ENCODE results near the gene MUC5AC. TPM values are rescaled to one million over a fixed set of nuclear protein-coding genes. Genes with fewer than 3 reads are reported as not detected.
A peak's percentile ranks its signal among the peaks of the same experiment; 100 is the strongest.

Gene MUC5AC
- total RNA-seq, 1 experiment from 2014 or later, result under 0.01 TPM

- TF ChIP-seq E2F1 (CRISPR knock-in tag; IDR thresholded peaks at IDR 0.05), result no peak
These were observed 6.1 kb upstream of the MUC5AC start (continued) for GRCh38 chr11:1151366-1152315.

- POLR2A ChIA-PET, result interaction anchor here (0.5 kb wide), 1 partner anchor 216 kb away, joined by 3 read pairs; no protein-coding TSS in a partner anchor
- DNase-seq (ENCODE audit: low spot score) (peak; percentile 12), ATAC-seq (no peak)
- Mint-ChIP-seq H3K36me3 (peaks cover 2% of the 10 kb centered on the region), H3K27ac (no peak overlapping the region), H3K4me1 (no peaks in the 10 kb centered on the region), H3K27me3 (ENCODE audit: low read depth) (no peaks in the 10 kb centered on the region), H3K9me3 (peaks cover 10% of the 10 kb centered on the region), H3K4me3 (no peak overlapping the region)
- CTCF ChIA-PET, result no interaction called here
- TF ChIP-seq OVOL2 (CRISPR knock-in tag; IDR thresholded peaks at IDR 0.05; ENCODE audit: borderline replicate concordance) (no peak), FOXP1 (CRISPR knock-in tag; IDR thresholded peaks at IDR 0.05; ENCODE audit: borderline replicate concordance) (no peak), AR (CRISPR knock-in tag; IDR thresholded peaks at IDR 0.05) (no peak)
These were observed 5.2 kb upstream of the MUC5AC start for GRCh38 chr11:1152316-1153104.

GRCh38 chr11:1153105-1153950, 4.4 kb upstream of the MUC5AC start:
- no peak overlapping the region for H3K4me3 Mint-ChIP-seq
- H3K27me3 Mint-ChIP-seq (ENCODE audit: low read depth), result no peaks in the 10 kb centered on the region
- TF ChIP-seq NR3C1 (CRISPR knock-in tag; conservative IDR thresholded peaks at IDR 0.05; ENCODE audit: low read depth) (no peak), ATF6 (CRISPR knock-in tag; IDR thresholded peaks at IDR 0.05) (no peak), ARID4B (CRISPR knock-in tag; IDR thresholded peaks at IDR 0.05; ENCODE audit: borderline replicate concordance) (no peak), ATF2 (CRISPR knock-in tag; IDR thresholded peaks at IDR 0.05; ENCODE audit: borderline replicate concordance, low read depth) (no peak), IRF2 (CRISPR knock-in tag; IDR thresholded peaks at IDR 0.05; ENCODE audit: borderline replicate concordance, low read depth) (no peak), GTF2I (CRISPR knock-in tag; conservative IDR thresholded peaks at IDR 0.05) (no peak), ZNF138 (CRISPR knock-in tag; conservative IDR thresholded peaks at IDR 0.05) (no peak), ZNF219 (CRISPR knock-in tag; IDR thresholded peaks at IDR 0.05; ENCODE audit: borderline replicate concordance) (no peak), ZNF423 (CRISPR knock-in tag; IDR thresholded peaks at IDR 0.05) (peak; percentile 68)
- no peak overlapping the region for H3K27ac Mint-ChIP-seq
- CTCF ChIA-PET, result no interaction called here
- no peaks in the 10 kb centered on the region for H3K4me1 Mint-ChIP-seq
- ATAC-seq (no peak), DNase-seq (ENCODE audit: low spot score) (no peak)
- 0 out of 2 replicates have a peak, but pooled peaks cover 2% of the 10 kb centered on the region for H3K9me3 Mint-ChIP-seq
- POLR2A ChIA-PET, result no interaction called here
- no peaks in the 10 kb centered on the region for H3K36me3 Mint-ChIP-seq
